Peyer's patch (tissue), 4 donors: ENCODE data around the gene KCNMA1. TPM values are rescaled to one million over a fixed set of nuclear protein-coding genes. Genes with fewer than 3 reads are reported as not detected.

ENCODE experiments used
- DNase-seq, 3 donors: peaks; one replicate each; pipeline ENCODE4 v3.0.0-alpha.2; 2017 to 2019
- H3K27ac ChIP-seq, 4 donors: fragments of 200-600 bp; sonication (generic); one replicate each; pipeline ENCODE4 v1.5.1; 2016 to 2019
- H3K27me3 ChIP-seq, 2 donors: fragments of 200-600 bp; sonication (generic); one replicate each; pipeline ENCODE4 v1.5.1; 2019
- H3K36me3 ChIP-seq, 3 donors: fragments of 200-600 bp; sonication (generic); one replicate each; pipeline ENCODE4 v1.5.1; 2016 to 2019
- H3K4me1 ChIP-seq, 4 donors: fragments of 200-600 bp; sonication (generic); one replicate each; pipeline ENCODE4 v1.5.1; 2016 to 2019
- H3K4me3 ChIP-seq, 4 donors: fragments of 200-600 bp; sonication (generic); 1 replicate in 3 of 4; 2 replicates in 1 of 4; pipeline ENCODE4 v1.5.1; 2016 to 2019; ENCODE audit warnings: mild to moderate bottlenecking in 1 of 4
- H3K9me3 ChIP-seq, 4 donors: fragments of 200-600 bp; sonication (generic); one replicate each; pipeline ENCODE4 v1.5.1; 2016 to 2019; ENCODE audit warnings: mild to moderate bottlenecking in 1 of 4
- POLR2A ChIP-seq, 2 donors: fragments of 450-650 bp; IDR thresholded peaks; one replicate each; pipeline ENCODE4 v1.5.1; 2017; ENCODE audit warnings: antibody characterized with exemption in 2 of 2, mild to moderate bottlenecking in 2 of 2, moderate library complexity in 2 of 2
- total RNA-seq, 4 donors: library from RNA; depleted of rRNA; stranded (reverse); fragments of >200 nt; gene quantifications; one replicate each; pipeline ENCODE4 v1.1.0, GENCODE V29; 2016
- TF ChIP-seq, protein P1 (sequence below), 6 experiments: fragments of 450-650 bp in 4 of 6; fragments of 200-600 bp in 2 of 6; sonication (generic) in 1 of 6; IDR thresholded peaks; one replicate each; pipeline ENCODE4 v1.5.1; 2017 to 2019; ENCODE audit warnings: antibody characterized with exemption in 6 of 6, mild to moderate bottlenecking in 3 of 6, moderate library complexity in 1 of 6

KCNMA1 gene
- total RNA-seq, 4 donors from 2014 or later: 17.8 to 29.1 (median 23.9) TPM

DNA sequence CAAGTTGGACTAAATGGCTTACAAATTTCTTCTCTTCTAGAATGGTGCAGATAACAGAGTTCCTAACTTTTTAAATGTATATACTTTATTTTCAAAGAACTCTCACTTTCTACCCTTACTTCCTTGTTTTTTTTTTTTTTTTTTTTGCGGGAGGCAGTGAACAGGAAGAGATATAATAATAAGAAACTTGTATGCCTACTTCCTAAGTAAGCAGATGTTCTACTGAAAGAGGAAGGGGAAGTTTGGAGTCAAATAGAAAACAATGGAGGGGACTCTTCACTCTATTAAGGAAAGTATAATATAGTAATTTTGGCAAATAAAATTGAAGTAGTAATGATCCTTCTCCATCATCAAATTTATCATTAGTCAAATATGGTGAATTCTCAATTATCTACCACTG lies 754.0 kb downstream of the KCNMA1 start:
- Histone ChIP-seq H3K4me1 (no peaks in the 10 kb centered on the region), H3K27me3 (no peaks in the 10 kb centered on the region), H3K9me3 (no peaks in the 10 kb centered on the region), H3K4me3 (no peak overlapping the region), H3K27ac (no peak overlapping the region), H3K36me3 (no peaks in the 10 kb centered on the region)
- no peak for DNase-seq
- TF ChIP-seq POLR2A (IDR thresholded peaks at IDR 0.05): no peak
- TF ChIP-seq, protein P1, sequence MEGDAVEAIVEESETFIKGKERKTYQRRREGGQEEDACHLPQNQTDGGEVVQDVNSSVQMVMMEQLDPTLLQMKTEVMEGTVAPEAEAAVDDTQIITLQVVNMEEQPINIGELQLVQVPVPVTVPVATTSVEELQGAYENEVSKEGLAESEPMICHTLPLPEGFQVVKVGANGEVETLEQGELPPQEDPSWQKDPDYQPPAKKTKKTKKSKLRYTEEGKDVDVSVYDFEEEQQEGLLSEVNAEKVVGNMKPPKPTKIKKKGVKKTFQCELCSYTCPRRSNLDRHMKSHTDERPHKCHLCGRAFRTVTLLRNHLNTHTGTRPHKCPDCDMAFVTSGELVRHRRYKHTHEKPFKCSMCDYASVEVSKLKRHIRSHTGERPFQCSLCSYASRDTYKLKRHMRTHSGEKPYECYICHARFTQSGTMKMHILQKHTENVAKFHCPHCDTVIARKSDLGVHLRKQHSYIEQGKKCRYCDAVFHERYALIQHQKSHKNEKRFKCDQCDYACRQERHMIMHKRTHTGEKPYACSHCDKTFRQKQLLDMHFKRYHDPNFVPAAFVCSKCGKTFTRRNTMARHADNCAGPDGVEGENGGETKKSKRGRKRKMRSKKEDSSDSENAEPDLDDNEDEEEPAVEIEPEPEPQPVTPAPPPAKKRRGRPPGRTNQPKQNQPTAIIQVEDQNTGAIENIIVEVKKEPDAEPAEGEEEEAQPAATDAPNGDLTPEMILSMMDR (IDR thresholded peaks at IDR 0.05): no peak

DNA sequence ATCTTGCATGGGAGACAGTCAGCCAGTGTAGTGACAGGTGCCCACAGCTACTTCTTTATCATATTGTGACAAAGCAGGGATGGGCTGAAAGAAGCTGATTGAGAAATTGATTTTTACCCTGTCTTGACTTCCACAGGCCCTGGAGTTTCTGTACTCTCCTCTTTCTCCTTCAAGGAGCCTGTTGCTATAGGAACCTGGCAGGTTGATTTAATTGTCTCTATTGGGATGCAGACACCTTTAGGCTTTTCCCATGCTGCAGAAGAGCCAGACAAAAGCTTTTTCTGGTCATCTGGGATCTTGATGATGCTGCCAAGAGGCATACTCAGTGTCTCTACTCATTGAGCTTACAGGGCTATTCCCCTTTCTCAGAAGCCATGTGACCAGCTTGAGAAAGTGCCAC lies 754.8 kb downstream of the KCNMA1 start:
- Histone ChIP-seq H3K27me3 (no peaks in the 10 kb centered on the region), H3K9me3 (no peaks in the 10 kb centered on the region), H3K36me3 (no peaks in the 10 kb centered on the region), H3K27ac (no peak overlapping the region), H3K4me3 (no peak overlapping the region), H3K4me1 (no peaks in the 10 kb centered on the region)
- no peak for DNase-seq
- TF ChIP-seq POLR2A (IDR thresholded peaks at IDR 0.05): no peak
- TF ChIP-seq, protein P1 (IDR thresholded peaks at IDR 0.05): no peak

DNA sequence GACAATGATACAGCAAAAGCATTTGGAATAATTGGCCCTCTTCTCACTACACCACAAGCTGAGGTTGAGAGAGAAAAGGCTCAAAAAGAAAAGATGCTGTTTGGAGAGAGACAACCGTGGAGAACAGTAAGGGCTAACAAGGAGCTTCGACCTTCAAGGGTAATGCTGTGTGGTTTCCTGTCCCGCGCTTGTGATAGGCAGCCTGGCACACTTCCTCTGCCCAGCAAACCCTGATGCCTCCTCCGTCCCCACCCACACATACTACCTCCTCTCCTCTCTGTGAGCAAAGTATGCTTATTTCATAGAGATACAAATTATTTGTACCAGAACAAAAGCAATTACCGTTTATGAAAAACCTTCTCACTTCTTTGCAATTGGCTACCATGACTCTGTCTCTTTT lies 755.4 kb downstream of the KCNMA1 start:
- no peak for DNase-seq
- no peaks in the 10 kb centered on the region for H3K9me3 ChIP-seq
- H3K4me3 ChIP-seq: no peak overlapping the region
- H3K36me3 ChIP-seq: no peaks in the 10 kb centered on the region
- H3K4me1 ChIP-seq: no peaks in the 10 kb centered on the region
- TF ChIP-seq, protein P1 (IDR thresholded peaks at IDR 0.05): no peak
- TF ChIP-seq POLR2A (IDR thresholded peaks at IDR 0.05): no peak
- H3K27me3 ChIP-seq: no peaks in the 10 kb centered on the region
- no peak overlapping the region for H3K27ac ChIP-seq

DNA sequence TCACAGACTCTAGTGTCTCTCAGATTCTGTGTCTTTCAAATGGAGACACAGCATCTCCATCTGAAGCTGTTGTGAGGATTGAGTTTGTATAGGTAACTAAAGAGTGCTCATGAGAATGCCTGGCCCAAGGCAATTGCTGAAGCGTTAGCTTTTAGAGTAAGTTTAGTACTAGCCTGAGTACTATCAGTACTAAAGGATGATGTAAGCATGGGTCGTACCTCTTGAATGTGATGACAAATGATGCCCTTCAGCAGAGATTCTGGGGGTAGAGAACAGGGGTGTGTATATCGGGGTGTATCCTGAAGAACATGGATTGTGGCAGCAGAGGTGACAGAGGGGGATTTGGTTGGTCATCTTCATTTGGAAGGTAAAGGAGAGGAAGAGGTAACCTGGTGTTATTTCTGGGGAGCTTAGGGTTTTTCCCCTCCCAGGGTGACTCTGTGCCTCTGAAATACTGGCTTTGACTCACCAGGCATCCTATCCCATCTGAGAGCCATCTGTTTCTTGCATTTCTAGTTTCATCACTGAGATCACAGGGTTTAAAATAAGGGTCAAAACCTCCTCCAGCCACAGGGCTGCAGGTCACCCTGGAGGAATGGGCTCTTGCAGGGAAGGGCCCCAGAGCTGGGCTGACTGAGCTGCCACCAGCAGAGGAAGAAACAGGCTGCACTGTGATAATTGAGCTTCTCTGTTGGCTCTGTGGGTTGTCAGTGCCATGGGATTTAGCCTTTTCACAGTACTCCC lies 756.0 kb downstream of the KCNMA1 start:
- H3K4me3 ChIP-seq: no peak overlapping the region
- no peaks in the 10 kb centered on the region for H3K4me1 ChIP-seq
- DNase-seq: no peak
- no peak for TF ChIP-seq POLR2A (IDR thresholded peaks at IDR 0.05)
- TF ChIP-seq, protein P1 (IDR thresholded peaks at IDR 0.05): no peak
- H3K9me3 ChIP-seq: no peaks in the 10 kb centered on the region
- H3K27ac ChIP-seq: no peak overlapping the region
- H3K36me3 ChIP-seq: no peaks in the 10 kb centered on the region
- no peaks in the 10 kb centered on the region for H3K27me3 ChIP-seq

DNA sequence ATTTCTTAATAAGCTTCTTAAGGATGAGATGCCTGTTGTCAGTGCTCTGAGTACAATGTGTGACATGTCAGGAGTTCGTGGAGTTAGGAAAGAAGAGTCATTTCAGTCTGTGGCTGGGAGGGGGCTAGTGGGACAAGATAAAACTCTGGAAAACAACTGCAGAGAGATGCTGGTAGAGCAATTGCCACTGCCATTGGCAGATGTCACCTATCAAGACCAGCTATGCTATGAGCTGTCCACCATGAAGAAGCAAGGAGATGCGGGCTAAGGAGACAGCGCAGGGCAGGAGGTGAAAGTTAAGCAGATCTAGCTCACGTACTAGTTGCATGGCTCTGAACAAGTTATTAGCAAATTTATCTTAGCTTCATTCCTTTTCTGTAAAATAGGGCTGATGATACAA lies 756.7 kb downstream of the KCNMA1 start:
- H3K4me1 ChIP-seq: no peaks in the 10 kb centered on the region
- no peaks in the 10 kb centered on the region for H3K9me3 ChIP-seq
- no peak for DNase-seq
- no peak overlapping the region for H3K4me3 ChIP-seq
- no peak for TF ChIP-seq POLR2A (IDR thresholded peaks at IDR 0.05)
- TF ChIP-seq, protein P1 (IDR thresholded peaks at IDR 0.05): no peak
- H3K36me3 ChIP-seq: no peaks in the 10 kb centered on the region
- H3K27me3 ChIP-seq: no peaks in the 10 kb centered on the region
- no peak overlapping the region for H3K27ac ChIP-seq
